Gastrocnemius medialis (tissue), 4 donors: ENCODE results near the gene MAEA. TPM values are rescaled to one million over a fixed set of nuclear protein-coding genes. Genes with fewer than 3 reads are reported as not detected.

Experiments used
- ATAC-seq, 2 donors: fragments of 150-250 bp; one replicate each; pipeline ENCODE4 v1.9.1; 2016
- DNase-seq, 2 donors: peaks; one replicate each; pipeline ENCODE4 v3.0.0-alpha.2; 2019
- H3K27ac ChIP-seq, 4 donors: fragments of 200-600 bp; sonication (generic); 1 replicate in 1 of 4; 2 replicates in 3 of 4; pipeline ENCODE4 v1.5.1; 2016 to 2018; ENCODE audit warnings: mild to moderate bottlenecking in 2 of 4, moderate library complexity in 1 of 4
- H3K27me3 ChIP-seq, 3 donors: fragments of 200-600 bp; sonication (generic) in 2 of 3; 1 replicate in 1 of 3; 2 replicates in 2 of 3; pipeline versions ENCODE4 v1.5.1 to v1.6.0; 2016 to 2019; ENCODE audit warnings: mild to moderate bottlenecking in 1 of 3, moderate library complexity in 1 of 3
- H3K36me3 ChIP-seq, 2 donors: fragments of 200-600 bp; sonication (generic) in 1 of 2; one replicate each; pipeline ENCODE4 v1.5.1; 2017 to 2018
- H3K4me1 ChIP-seq, 2 donors: fragments of 200-600 bp; sonication (generic) in 1 of 2; one replicate each; pipeline ENCODE4 v1.5.1; 2016 to 2017; ENCODE audit warnings: mild to moderate bottlenecking in 2 of 2
- H3K4me3 ChIP-seq, 4 donors: fragments of 200-600 bp; sonication (generic) in 3 of 4; 1 replicate in 1 of 4; 2 replicates in 3 of 4; pipeline ENCODE4 v1.5.1; 2016 to 2019; ENCODE audit warnings: mild to moderate bottlenecking in 2 of 4
- H3K9me3 ChIP-seq, 3 donors: fragments of 200-600 bp; sonication (generic) in 2 of 3; 1 replicate in 1 of 3; 2 replicates in 2 of 3; pipeline ENCODE4 v1.5.1; 2016 to 2019
- CTCF ChIP-seq, 5 experiments: fragments of 450-650 bp in 3 of 5; fragments of 200-600 bp in 2 of 5; sonication (generic) in 2 of 5; IDR thresholded peaks in 4 of 5; conservative IDR thresholded peaks in 1 of 5; 1 replicate in 4 of 5; 2 replicates in 1 of 5; pipeline ENCODE4 v1.5.1; 2016 to 2019; ENCODE audit warnings: antibody characterized with exemption in 5 of 5, mild to moderate bottlenecking in 3 of 5, moderate library complexity in 3 of 5
- POLR2A ChIP-seq, 2 donors: fragments of 450-650 bp; IDR thresholded peaks; one replicate each; pipeline ENCODE4 v1.6.1; 2017; ENCODE audit warnings: antibody characterized with exemption in 2 of 2, mild to moderate bottlenecking in 2 of 2, moderate library complexity in 2 of 2
- in situ Hi-C, 4 donors: fragments of 200-750 bp; cut with MboI; loops; one replicate each; pipeline versions ENCODE4 v1.15.0 to v1.8.0; 2017; ENCODE audit warnings: low sequenced_read_pairs in 4 of 4
- intact Hi-C: fragments of 100-400 bp; cut with DNase I; formaldehyde crosslinking; loops from one replicate; pipeline ENCODE4 v1.15.1; 2023; ENCODE audit warnings: low total_unique reads
- total RNA-seq, 4 donors: library from RNA; depleted of rRNA; stranded (reverse); fragments of >200 nt; gene quantifications; one replicate each; pipeline versions ENCODE4 v1.1.0 to v1.2.3, GENCODE V29; 2016

MAEA gene
- total RNA-seq, 4 donors from 2014 or later = 30.0 to 42.7 (median 34.3) TPM

GRCh38 chr4:1259966-1260365 is 29.7 kb upstream of the MAEA start:
- in situ Hi-C loops (loop anchor here in 3 of 4 donors (5.0 to 10.0 kb wide), 5 partner anchors 72 to 125 kb away; partner anchors contain the start of gene UVSSA (in 2 of the 3)), intact Hi-C loops (no loop called here)
- ATAC-seq (no peak), DNase-seq (no peak)
- no peak for TF ChIP-seq POLR2A (IDR thresholded peaks at IDR 0.05)
- TF ChIP-seq CTCF (IDR thresholded peaks at IDR 0.05 in 4 of 5, conservative IDR thresholded peaks at IDR 0.05 in 1 of 5) = no peak
- no peak overlapping the region for H3K4me3 ChIP-seq
- H3K9me3 ChIP-seq = no peaks in the 10 kb centered on the region
- H3K36me3 ChIP-seq = no peaks in the 10 kb centered on the region
- no peaks in the 10 kb centered on the region for H3K27me3 ChIP-seq
- H3K27ac ChIP-seq = no peak overlapping the region
- H3K4me1 ChIP-seq = no peaks in the 10 kb centered on the region

DNA sequence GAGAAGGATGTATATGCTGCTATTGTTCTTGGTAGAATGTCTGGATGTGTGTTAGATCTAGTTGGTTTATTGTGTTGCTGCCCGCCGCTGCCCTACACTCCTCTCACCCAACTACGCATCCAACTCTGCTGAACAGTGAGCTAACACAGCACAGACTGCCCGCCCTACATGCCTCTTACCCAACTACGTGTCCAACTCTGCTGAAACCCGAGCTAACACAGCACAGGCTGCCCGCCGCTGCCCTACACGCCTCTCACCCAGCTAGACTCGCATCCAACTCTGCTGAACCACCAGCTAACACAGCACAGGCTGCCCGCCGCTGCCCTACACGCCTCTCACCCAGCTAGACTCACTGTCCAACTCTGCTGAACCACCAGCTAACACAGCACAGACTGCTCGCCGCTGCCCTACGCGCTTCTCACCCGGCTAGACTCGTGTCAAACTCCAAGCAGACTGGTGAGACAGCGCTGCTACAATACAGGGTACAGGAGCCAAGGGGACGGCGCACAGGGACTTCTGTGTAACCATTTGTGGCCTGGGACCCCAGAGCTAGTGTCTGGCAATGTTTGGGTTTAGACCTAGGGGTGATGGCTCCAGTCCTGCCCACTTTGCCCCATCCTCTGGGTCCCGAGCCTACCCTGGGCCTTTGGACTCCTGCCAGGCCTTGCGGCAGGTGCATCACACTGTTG is 29.1 kb upstream of the MAEA start:
- H3K27me3 ChIP-seq = no peaks in the 10 kb centered on the region
- H3K4me3 ChIP-seq = no peak overlapping the region
- peak overlapping the region in 1 of 4 donors; percentile 13 for H3K27ac ChIP-seq
- no peaks in the 10 kb centered on the region for H3K36me3 ChIP-seq
- intact Hi-C loops = no loop called here
- in situ Hi-C loops = loop anchor here in 2 of 4 donors (10.0 kb wide), 3 partner anchors 96 to 126 kb away; no protein-coding TSS in a partner anchor
- TF ChIP-seq POLR2A (IDR thresholded peaks at IDR 0.05) (no peak), CTCF (IDR thresholded peaks at IDR 0.05 in 4 of 5, conservative IDR thresholded peaks at IDR 0.05 in 1 of 5) (no peak)
- ATAC-seq = no peak
- H3K4me1 ChIP-seq = no peaks in the 10 kb centered on the region
- no peaks in the 10 kb centered on the region for H3K9me3 ChIP-seq
- no peak for DNase-seq

DNA sequence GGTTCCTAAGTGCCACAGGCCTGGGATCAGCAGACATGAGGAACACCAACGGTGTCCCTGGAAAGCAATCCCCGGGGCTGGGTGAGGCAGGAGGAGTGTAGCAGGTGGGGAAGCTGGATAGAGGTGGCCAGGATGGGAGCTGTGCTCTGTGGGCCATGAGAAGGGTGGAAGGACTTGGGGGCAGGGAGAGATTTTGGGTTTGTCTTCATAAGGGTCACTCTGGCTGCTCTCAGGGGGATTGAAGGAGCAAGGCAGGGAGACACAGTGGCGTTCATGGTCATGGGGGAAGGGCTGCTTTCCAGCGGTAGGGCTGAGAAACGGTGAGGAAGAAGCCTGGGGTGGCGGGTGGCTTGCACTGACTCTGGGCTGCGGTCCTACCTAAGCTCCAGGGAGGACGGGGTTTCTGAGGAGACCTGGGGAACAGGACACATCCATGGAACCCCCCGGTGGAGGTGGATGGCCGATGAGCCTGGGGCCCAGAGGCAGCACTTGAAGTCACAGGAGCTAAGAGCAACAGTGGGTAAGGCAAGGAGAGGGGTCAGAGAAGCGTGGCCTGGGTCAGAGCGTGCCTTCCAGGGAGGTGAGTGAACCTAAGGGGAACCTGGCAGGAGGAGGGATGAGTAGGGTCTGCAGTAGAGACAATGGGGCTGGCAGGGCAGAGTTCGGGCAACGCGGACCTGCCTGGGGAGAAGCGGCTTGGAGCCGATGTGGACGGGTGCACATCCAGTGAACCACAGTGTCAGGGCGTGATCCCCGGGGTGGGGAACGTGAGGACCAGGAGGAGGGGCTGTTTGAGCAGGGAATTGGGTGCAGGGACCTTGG is 28.4 kb upstream of the MAEA start:
- H3K9me3 ChIP-seq = no peaks in the 10 kb centered on the region
- H3K36me3 ChIP-seq = no peaks in the 10 kb centered on the region
- H3K27me3 ChIP-seq = no peaks in the 10 kb centered on the region
- TF ChIP-seq CTCF (IDR thresholded peaks at IDR 0.05 in 4 of 5, conservative IDR thresholded peaks at IDR 0.05 in 1 of 5) = no peak
- TF ChIP-seq POLR2A (IDR thresholded peaks at IDR 0.05) = no peak
- in situ Hi-C loops (loop anchor here in 2 of 4 donors (10.0 kb wide), 3 partner anchors 97 to 127 kb away; no protein-coding TSS in a partner anchor), intact Hi-C loops (no loop called here)
- no peaks in the 10 kb centered on the region for H3K4me1 ChIP-seq
- H3K27ac ChIP-seq = peak overlapping the region in 1 of 4 donors; percentile 13
- no peak for DNase-seq
- H3K4me3 ChIP-seq = no peak overlapping the region
- ATAC-seq = no peak

DNA sequence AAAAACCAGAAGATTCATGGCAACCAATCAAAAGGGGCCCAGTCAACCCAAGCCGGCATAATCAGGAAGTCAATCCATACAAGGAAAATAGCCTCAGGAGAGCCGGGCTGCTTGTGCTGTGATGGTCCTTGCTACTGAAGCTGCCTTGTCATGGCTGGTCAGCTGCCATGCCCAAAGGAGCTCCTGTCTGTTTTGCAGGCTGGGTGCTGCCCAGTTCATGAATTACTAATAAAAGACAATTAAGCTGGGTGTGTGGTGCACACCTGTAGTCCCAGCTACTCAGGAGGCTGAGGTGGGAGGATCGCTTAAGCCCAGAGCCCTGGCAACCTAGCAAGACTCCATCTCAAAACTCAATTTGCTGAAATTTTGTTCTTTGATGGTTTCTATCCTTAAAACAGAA is 24.7 kb upstream of the MAEA start:
- Histone ChIP-seq H3K9me3 (no peaks in the 10 kb centered on the region), H3K4me3 (no peak overlapping the region)
- TF ChIP-seq POLR2A (IDR thresholded peaks at IDR 0.05) = no peak
- no peak for TF ChIP-seq CTCF (IDR thresholded peaks at IDR 0.05 in 4 of 5, conservative IDR thresholded peaks at IDR 0.05 in 1 of 5)

More for the DNA sequence above, 24.7 kb upstream of the MAEA start:
- Histone ChIP-seq H3K27me3 (no peaks in the 10 kb centered on the region), H3K36me3 (no peaks in the 10 kb centered on the region), H3K4me1 (no peaks in the 10 kb centered on the region), H3K27ac (no peak overlapping the region)
- in situ Hi-C loops = loop anchor here (5.0 to 10.0 kb wide), 4 partner anchors 100 to 133 kb away; no protein-coding TSS in a partner anchor
- DNase-seq (no peak), ATAC-seq (no peak)
- intact Hi-C loops = no loop called here
